Ovary (tissue), 3 donors: ENCODE measurements around the gene NEMF.

Experiments
- EP300 ChIP-seq: sonication (generic); formaldehyde crosslinking; IDR thresholded peaks from one replicate; pipeline ENCODE4 v1.6.1; 2017; ENCODE audit warnings: antibody characterized with exemption
- POLR2A ChIP-seq: fragments of 450-650 bp; IDR thresholded peaks from one replicate; pipeline ENCODE4 v1.6.1; 2017; ENCODE audit warnings: antibody characterized with exemption, mild to moderate bottlenecking, moderate library complexity
- TF ChIP-seq, protein P1 (sequence below), 3 donors: fragments of 450-650 bp in 2 of 3; fragments of 200-600 bp in 1 of 3; IDR thresholded peaks; one replicate each; pipeline versions ENCODE4 v1.5.1 to v1.8.0; 2016 to 2022; ENCODE audit warnings: antibody characterized with exemption in 3 of 3, mild to moderate bottlenecking in 1 of 3
- donor health status: DM: no; HTN: no; CAD: no.

- TF ChIP-seq, protein P1, sequence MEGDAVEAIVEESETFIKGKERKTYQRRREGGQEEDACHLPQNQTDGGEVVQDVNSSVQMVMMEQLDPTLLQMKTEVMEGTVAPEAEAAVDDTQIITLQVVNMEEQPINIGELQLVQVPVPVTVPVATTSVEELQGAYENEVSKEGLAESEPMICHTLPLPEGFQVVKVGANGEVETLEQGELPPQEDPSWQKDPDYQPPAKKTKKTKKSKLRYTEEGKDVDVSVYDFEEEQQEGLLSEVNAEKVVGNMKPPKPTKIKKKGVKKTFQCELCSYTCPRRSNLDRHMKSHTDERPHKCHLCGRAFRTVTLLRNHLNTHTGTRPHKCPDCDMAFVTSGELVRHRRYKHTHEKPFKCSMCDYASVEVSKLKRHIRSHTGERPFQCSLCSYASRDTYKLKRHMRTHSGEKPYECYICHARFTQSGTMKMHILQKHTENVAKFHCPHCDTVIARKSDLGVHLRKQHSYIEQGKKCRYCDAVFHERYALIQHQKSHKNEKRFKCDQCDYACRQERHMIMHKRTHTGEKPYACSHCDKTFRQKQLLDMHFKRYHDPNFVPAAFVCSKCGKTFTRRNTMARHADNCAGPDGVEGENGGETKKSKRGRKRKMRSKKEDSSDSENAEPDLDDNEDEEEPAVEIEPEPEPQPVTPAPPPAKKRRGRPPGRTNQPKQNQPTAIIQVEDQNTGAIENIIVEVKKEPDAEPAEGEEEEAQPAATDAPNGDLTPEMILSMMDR (IDR thresholded peaks at IDR 0.05) = no peak
- TF ChIP-seq POLR2A (no peak), EP300 (no peak)
Measured at GRCh38 chr14:49876563-49877127, 24.1 kb upstream of the NEMF start.
